ENCODE data around the gene CRHR1. TPM values are rescaled to one million over a fixed set of nuclear protein-coding genes. Genes with fewer than 3 reads are reported as not detected.

Gene CRHR1
- total RNA-seq, 4 donors from 2014 or later = 0.75 TPM; not detected in 3

GRCh38 chr17:45839442-45839841 is 55.3 kb downstream of the CRHR1 start:
- TF ChIP-seq CTCF (IDR thresholded peaks at IDR 0.05; ENCODE audit: low read depth) = no peak

GRCh38 chr17:45841186-45841585 is 57.1 kb downstream of the CRHR1 start:
- no peak for TF ChIP-seq CTCF (IDR thresholded peaks at IDR 0.05; ENCODE audit: low read depth)

- TF ChIP-seq CTCF (IDR thresholded peaks at IDR 0.05; ENCODE audit: low read depth) = no peak
Measured at GRCh38 chr17:45841883-45842525, 57.9 kb downstream of the CRHR1 start.

GRCh38 chr17:45843722-45844121 is 59.6 kb downstream of the CRHR1 start:
- TF ChIP-seq CTCF (IDR thresholded peaks at IDR 0.05; ENCODE audit: low read depth) = no peak

- TF ChIP-seq CTCF (IDR thresholded peaks at IDR 0.05; ENCODE audit: low read depth) = no peak
Measured at GRCh38 chr17:45844695-45845375, 60.7 kb downstream of the CRHR1 start, which contains the start of gene SPPL2C. Gene SPPL2C (plus strand): TSS chr17:45844881. CDS start chr17:45844907, 26 bp downstream.

GRCh38 chr17:45845376-45846185 is 61.5 kb downstream of the CRHR1 start:
- no peak for TF ChIP-seq CTCF (IDR thresholded peaks at IDR 0.05; ENCODE audit: low read depth)

- TF ChIP-seq CTCF (IDR thresholded peaks at IDR 0.05; ENCODE audit: low read depth) = no peak
Measured at GRCh38 chr17:45846223-45846622, 62.1 kb downstream of the CRHR1 start.
